NCI-H2227 (cell line): ENCODE results near the gene NFATC1.

Source experiments
- DNase-seq: peaks from one replicate; lab custom pipeline; 2025; ENCODE audit not compliant: unreplicated experiment; lab: John Stamatoyannopoulos, UW

NFATC1 gene

DNA sequence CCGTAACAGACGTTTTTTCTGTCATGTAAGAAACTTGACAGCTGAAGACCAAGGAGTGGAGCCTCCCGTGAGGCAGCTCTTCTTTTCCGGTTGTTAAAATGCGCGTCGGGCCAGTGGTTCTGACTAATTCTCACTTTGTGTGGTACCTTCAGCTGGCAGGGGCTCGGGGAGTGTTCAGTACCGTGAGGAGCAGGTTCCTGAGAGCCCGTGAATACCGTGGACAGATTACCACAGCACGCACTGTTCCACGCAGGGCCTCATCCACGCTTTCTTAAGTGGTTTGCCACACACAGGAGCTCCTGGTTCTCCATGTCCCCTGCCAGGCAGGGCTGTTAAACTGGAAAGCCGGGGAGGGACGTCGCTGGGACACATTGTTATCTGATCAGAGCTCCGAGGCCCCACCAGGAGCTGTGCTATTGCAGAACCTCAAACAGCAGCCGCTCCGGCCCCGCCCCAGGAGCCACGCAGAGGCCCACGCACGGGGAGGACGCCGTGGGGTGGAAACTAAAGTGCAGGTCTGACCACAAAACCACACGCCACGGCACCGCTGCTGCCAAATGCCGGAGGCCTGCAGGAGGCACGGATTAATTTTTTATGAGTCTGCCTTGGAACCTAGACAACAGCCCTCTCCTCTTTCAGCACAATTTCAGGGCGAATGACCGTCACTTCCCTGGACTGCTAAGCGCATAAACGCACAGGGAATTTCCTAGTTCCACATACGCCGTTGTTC lies 43.3 kb downstream of the NFATC1 start:
- DNase-seq, result no peak

GRCh38 chr18:79439628-79440023 lies 43.9 kb downstream of the NFATC1 start:
- no peak for DNase-seq

GRCh38 chr18:79440316-79441110 lies 44.8 kb downstream of the NFATC1 start:
- DNase-seq, result no peak

DNA sequence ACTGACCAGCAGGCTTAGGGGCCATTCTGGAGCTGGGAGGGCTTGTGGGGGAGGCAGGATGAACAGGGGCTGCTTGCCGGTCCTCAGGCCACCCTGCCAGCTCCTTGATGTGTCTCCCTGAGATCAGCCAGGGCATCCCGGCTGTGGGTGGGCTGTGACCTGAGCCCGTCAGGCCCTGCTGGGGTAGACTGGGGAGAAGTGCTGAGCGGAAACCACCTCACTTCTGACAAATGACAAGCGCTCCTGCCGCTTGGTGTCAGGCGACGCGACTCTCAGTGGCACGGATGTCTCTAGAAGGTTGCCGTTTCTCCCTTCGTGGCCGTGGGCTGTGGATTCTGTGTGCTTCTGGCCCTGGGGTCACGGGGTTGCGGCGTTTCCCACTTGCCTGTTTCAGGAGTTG lies 45.7 kb downstream of the NFATC1 start:
- DNase-seq, result no peak

GRCh38 chr18:79442508-79443221 lies 46.9 kb downstream of the NFATC1 start:
- no peak for DNase-seq

- DNase-seq, result no peak
These were observed 49.5 kb downstream of the NFATC1 start for GRCh38 chr18:79445221-79445620.

- DNase-seq, result no peak
These were observed 50.2 kb downstream of the NFATC1 start for GRCh38 chr18:79445696-79446561.

GRCh38 chr18:79446931-79447330 lies 51.2 kb downstream of the NFATC1 start:
- DNase-seq, result no peak

GRCh38 chr18:79447703-79448367 lies 52.1 kb downstream of the NFATC1 start:
- DNase-seq, result no peak

GRCh38 chr18:79448621-79449020 lies 52.9 kb downstream of the NFATC1 start:
- no peak for DNase-seq

- DNase-seq, result no peak
These were observed 54.0 kb downstream of the NFATC1 start for GRCh38 chr18:79449551-79450288.

DNA sequence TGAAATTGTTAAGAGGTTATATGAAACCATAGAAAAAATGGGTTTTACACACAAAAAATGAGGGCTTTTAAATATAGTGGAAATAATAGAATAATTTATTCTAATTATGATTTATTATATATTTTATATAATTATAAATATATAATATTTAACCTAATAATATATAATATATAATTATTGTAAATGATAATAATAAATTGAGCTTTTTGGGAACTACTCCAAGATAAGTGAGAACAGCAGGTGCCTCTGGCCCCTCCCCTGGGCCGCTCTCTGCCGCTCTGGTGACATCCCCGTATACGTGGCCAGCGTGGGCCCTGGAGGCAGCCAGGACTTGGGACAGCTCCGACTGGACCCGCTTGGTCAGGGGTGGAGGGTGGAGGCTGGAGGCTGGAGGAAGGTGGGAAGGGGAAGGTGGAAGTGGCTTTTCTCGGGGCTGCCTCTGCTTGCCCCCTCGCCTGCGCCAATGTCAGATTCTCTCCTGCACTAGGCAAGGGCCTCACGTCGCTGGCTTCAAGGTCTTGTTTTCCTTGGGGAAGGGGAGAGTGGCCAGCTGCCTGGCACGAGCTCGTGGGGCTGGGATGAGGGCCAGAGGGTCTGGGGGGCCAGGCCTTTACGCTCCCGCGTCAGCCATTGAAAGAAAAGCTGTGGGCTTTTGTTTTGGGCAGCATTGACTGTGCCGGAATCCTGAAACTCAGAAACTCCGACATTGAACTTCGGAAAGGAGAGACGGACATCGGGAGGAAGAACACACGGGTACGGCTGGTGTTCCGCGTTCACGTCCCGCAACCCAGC lies 54.8 kb downstream of the NFATC1 start:
- no peak for DNase-seq

DNA sequence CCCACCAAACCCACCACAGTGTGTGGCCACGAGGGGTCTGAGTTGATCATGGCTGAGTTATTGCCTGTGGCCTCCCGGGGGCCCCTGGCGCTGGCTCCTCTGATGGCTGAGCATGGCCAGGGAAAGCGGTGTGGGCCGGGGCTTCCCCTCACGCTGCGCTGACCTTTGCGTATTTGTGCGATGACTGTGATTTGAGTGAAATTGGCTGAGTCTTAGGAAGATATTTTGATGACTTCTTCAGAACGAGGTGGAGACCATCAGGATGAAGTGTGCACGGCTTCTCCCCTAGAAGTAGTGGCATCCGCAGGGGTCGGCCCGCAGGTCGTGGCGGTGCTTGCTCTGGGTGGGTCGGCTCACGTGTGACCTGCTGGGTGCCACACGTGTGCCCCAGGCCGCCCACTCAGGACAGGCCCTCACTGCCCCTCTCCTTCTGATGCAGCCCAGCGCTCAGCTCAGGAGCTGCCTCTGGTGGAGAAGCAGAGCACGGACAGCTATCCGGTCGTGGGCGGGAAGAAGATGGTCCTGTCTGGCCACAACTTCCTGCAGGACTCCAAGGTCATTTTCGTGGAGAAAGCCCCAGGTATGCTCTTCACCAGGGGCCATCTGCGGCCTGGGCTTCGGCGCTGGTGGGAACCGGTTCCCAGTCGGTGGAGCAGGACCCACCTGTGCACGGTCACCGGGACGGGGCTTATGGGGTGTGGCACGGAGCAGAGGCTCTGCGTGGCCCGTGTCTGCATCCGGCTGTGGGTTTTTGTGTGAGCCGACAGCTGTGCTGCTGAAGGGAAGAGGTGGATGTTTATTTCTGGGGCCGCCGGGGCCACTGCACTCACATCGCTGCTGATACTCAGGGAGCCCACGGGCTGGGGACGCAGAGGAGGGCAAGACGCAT lies 55.8 kb downstream of the NFATC1 start:
- DNase-seq, result no peak

DNA sequence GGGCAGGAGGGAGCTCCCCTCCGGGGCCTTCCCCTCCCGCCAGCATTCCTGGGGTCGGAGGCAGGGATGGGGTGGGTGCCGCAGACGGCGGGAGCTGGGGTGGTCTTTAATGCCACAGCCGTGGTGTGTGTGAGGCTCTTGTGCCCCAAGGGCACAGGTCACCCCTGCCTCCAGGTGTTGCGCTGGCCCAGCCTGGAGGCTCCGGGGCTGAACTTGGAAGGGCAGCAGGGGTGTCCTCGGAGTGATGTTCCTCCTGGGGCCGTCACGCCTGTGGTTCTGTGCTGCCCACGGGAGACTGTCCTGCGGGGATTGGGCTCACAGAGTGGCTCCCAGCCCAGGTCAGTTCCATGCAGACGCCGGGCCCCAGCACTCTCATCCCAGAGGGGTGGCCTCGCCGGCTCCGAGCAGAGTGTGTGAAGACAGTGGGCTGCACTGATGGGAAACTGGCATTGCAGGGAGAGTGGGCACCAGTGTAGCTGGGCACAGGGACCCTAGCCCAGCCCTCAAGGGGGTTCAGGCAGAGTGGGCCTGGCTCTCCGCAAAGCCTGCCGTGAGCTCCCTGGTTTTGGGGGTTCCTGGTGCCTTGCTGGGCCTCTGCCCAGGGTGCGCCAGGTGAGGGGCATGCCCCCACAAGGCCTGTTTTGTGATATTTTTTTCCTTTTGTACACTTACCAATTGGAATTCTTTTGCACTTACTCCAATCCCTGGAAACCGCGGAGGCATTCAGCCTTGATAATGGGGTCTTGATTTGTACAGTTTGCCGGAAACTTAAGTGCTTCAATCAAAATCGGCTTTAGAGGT lies 56.7 kb downstream of the NFATC1 start:
- no peak for DNase-seq

GRCh38 chr18:79452991-79453645 lies 57.4 kb downstream of the NFATC1 start:
- DNase-seq, result no peak
